Epithelial cell of proximal tubule (primary cell): ENCODE results near the gene GSTO2. TPM values are rescaled to one million over a fixed set of nuclear protein-coding genes. Genes with fewer than 3 reads are reported as not detected.
"Not testable (repeated sequence)": the region's sequence is repeated elsewhere in the genome, so short reads cannot be mapped to it uniquely, and the experiment has no call there.

Experiments used
- DNase-seq: peaks from one replicate; pipeline ENCODE4 v3.0.0-alpha.2; 2011; ENCODE audit warnings: low read depth
- H3K4me3 ChIP-seq: 2 replicates; pipeline ENCODE4 v1.5.1; 2011; ENCODE audit warnings: low read depth, mild to moderate bottlenecking, low read length
- total RNA-seq: library from RNA; depleted of rRNA; stranded (reverse); fragments of >200 nt; gene quantifications from 2 replicates; pipeline ENCODE4 v1.2.3, GENCODE V29; 2015
- TF ChIP-seq, protein P1 (sequence below): conservative IDR thresholded peaks from 2 replicates; pipeline ENCODE4 v1.5.1; 2012; ENCODE audit warnings: low read depth, mild to moderate bottlenecking, low read length

The GSTO2 gene
- total RNA-seq, 1 donor from 2014 or later, result 9.5 TPM

- DNase-seq, result no peak
- TF ChIP-seq, protein P1, sequence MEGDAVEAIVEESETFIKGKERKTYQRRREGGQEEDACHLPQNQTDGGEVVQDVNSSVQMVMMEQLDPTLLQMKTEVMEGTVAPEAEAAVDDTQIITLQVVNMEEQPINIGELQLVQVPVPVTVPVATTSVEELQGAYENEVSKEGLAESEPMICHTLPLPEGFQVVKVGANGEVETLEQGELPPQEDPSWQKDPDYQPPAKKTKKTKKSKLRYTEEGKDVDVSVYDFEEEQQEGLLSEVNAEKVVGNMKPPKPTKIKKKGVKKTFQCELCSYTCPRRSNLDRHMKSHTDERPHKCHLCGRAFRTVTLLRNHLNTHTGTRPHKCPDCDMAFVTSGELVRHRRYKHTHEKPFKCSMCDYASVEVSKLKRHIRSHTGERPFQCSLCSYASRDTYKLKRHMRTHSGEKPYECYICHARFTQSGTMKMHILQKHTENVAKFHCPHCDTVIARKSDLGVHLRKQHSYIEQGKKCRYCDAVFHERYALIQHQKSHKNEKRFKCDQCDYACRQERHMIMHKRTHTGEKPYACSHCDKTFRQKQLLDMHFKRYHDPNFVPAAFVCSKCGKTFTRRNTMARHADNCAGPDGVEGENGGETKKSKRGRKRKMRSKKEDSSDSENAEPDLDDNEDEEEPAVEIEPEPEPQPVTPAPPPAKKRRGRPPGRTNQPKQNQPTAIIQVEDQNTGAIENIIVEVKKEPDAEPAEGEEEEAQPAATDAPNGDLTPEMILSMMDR, result no peak
- H3K4me3 ChIP-seq, result no peak overlapping the region
These were observed 22.0 kb upstream of the GSTO2 start for GRCh38 chr10:104246976-104247375.

DNA sequence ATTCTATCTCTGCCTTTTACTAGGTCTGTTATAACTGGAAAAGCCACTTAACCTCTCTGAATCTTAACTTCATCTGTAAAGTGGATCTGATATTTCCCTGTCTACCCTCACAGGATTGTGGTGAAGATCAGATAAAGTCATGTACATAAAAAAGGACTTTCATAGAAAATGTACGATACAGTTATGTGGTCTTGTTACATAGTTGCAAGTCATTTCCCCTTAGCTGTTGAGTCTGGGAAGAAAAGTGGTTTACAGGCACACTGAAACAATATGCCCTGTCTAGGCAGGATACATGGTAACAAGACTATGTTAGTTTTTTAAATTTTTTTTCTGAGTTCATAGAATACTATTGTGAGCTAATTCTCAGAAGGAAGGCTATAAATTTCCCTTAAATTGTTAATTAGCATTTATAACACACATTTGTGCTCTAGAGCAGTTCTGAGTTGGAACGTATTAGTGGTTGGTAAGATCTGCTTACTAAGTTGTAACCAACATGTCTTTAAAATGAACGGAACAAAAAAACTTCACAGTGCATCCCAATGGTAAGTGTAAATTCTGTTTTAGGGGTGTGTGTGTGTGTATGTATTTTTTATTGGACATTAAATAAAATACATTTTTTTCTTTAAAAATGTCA lies 21.4 kb upstream of the GSTO2 start:
- no peak overlapping the region for H3K4me3 ChIP-seq
- no peak for DNase-seq
- TF ChIP-seq, protein P1, result no peak

DNA sequence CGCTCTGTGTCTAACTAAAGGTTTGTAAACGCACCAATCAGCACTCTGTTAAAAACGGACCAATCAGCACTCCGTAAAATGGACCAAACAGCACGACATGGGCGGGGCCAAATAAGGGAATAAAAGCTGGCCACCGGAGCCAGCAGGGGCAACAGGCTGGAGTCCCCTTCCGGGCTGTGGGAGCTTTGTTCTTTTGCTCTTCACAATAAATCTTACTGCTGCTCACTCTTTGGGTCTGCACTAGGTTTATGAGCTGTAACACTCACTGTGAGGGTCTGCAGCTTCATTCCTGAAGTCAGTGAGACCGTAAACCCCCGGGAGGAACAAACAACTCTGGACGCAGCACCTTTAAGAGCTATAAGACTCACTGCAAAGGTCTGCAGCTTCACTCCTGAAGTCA lies 20.1 kb upstream of the GSTO2 start:
- not testable (repeated sequence) for DNase-seq, H3K4me3 ChIP-seq

GRCh38 chr10:104250371-104250770 lies 18.6 kb upstream of the GSTO2 start:
- no peak for DNase-seq
- H3K4me3 ChIP-seq, result no peak overlapping the region
- TF ChIP-seq, protein P1, result no peak

DNA sequence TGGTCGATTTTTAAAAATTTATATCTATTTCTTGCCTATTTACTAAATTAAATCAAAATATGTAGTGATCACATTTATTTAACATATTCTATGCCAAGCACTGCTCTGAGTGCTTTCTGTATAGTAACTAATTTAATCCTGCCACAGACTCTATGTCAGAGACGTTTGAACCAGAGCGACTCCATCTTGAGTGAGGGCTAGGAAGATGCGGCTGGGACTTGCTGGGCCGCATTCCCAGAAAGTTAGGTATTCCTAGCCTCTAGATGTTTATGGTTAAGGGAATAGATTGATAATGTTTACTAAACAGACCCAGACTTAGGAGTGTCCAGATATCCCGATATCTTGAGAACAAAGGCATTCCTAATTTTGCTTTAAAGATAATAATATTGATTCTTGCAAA lies 17.5 kb upstream of the GSTO2 start:
- no peak overlapping the region for H3K4me3 ChIP-seq
- DNase-seq, result no peak
- TF ChIP-seq, protein P1, result no peak

DNA sequence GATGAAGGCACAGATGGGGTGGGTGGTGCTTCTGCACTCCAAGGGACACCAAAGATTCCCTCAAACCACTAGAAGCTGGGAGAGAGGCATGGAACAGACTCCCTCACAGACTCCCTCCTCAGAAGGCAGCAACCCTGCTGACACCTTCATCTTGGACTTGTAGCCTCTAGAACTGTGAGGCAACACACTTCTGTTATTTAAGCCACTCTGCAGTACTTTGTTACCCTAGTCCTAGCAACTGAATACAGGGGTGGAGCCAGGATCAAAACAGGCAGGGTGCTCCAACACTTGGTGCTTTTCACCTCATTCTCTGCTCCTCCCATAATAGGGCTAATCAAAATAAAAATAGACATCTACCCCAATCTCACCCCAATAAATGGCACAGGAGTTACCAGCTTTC lies 16.6 kb upstream of the GSTO2 start:
- TF ChIP-seq, protein P1, result no peak
- no peak for DNase-seq

DNA sequence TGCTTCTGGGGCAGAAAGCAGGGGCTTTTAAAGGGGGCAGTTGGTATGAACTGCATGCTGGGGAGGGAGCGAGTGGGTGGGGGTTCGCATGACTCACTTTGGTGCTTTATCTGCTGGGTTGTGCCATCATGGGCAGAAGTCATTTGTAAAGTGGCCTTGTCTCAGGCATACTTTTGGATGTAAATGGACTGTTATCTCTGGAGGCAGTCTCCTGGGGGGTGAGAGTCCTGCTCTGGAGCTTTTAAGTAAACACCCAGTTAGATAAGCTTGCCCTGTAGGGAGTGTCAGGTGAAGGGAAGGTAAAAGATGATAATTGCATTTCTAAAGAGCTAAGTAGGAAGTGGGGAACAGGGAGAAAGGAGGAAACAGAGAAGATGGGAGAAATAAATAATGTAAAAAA lies 15.9 kb upstream of the GSTO2 start:
- DNase-seq, result no peak
- H3K4me3 ChIP-seq, result no peak overlapping the region
- TF ChIP-seq, protein P1, result no peak

More for the DNA sequence above, 16.6 kb upstream of the GSTO2 start:
- no peak overlapping the region for H3K4me3 ChIP-seq
